PC-9 (cell line): Measurements from ENCODE around the gene SHISA3. TPM values are rescaled to one million over a fixed set of nuclear protein-coding genes. Genes with fewer than 3 reads are reported as not detected.

Experiments used
- BruUV-seq: library from RNA; stranded (reverse); fragments of 400-500 nt; replicated peaks from 2 replicates; lab custom pipeline; 2021; lab: Mats Ljungman, UMichigan
- CTCF ChIA-PET: fragments of 300-600 bp; sonication (Branson Sonifier 250); formaldehyde crosslinking; loops from one replicate; lab custom pipeline; 2022; ENCODE audit warnings: antibody characterized with exemption; lab: Charles Lee
- POLR2A ChIA-PET: fragments of 300-600 bp; sonication (Branson Sonifier 250); formaldehyde crosslinking; loops from one replicate; lab custom pipeline; 2022; ENCODE audit warnings: antibody characterized with exemption; ENCODE audit not compliant: unreplicated experiment; lab: Charles Lee
- DNase-seq, 2 experiments: peaks; one replicate each; pipeline versions ENCODE4 v3.0.0 to v3.0.0-alpha.2; 2015 to 2022; ENCODE audit warnings: mixed read lengths in 1 of 2
- H2AFZ ChIP-seq: fragments of 200-600 bp; sonication (generic); 2 replicates; pipeline ENCODE4 v1.8.1; 2017; ENCODE audit warnings: antibody characterized with exemption
- H3F3A ChIP-seq: fragments of 200-600 bp; sonication (generic); 2 replicates; pipeline ENCODE4 v1.8.1; 2017; ENCODE audit warnings: antibody characterized with exemption, mild to moderate bottlenecking, low read depth; ENCODE audit not compliant: insufficient read depth
- H3K27ac ChIP-seq: fragments of 200-600 bp; sonication (generic); 2 replicates; pipeline ENCODE4 v1.6.1; 2016; ENCODE audit warnings: mixed run types
- H3K27me3 ChIP-seq: fragments of 200-600 bp; sonication (generic); 2 replicates; pipeline ENCODE4 v1.6.1; 2016; ENCODE audit warnings: low read depth, mixed run types; ENCODE audit not compliant: insufficient read depth
- H3K36me3 ChIP-seq: fragments of 200-600 bp; sonication (generic); 2 replicates; pipeline ENCODE4 v1.6.1; 2016; ENCODE audit warnings: low read depth, mixed run types
- H3K4me1 ChIP-seq: fragments of 200-600 bp; sonication (generic); replicated peaks from 2 replicates; pipeline ENCODE4 v1.6.1; 2016; ENCODE audit warnings: mixed run types; ENCODE audit not compliant: insufficient read depth
- H3K4me2 ChIP-seq: fragments of 200-600 bp; sonication (generic); 2 replicates; pipeline ENCODE4 v1.6.1; 2017; ENCODE audit warnings: mixed run types
- H3K4me3 ChIP-seq: fragments of 200-600 bp; sonication (generic); 2 replicates; pipeline ENCODE4 v1.6.1; 2016; ENCODE audit warnings: mixed run types
- H3K79me2 ChIP-seq: fragments of 200-600 bp; sonication (generic); 2 replicates; pipeline ENCODE4 v1.6.1; 2017; ENCODE audit warnings: low read depth, mixed run types
- H3K9me2 ChIP-seq: fragments of 200-600 bp; sonication (generic); 2 replicates; pipeline ENCODE4 v1.8.1; 2017; ENCODE audit warnings: mild to moderate bottlenecking; ENCODE audit not compliant: insufficient read depth
- H3K9me3 ChIP-seq: fragments of 200-600 bp; sonication (generic); 2 replicates; pipeline ENCODE4 v1.8.1; 2016; ENCODE audit warnings: low read depth; ENCODE audit not compliant: insufficient read depth
- H4K20me1 ChIP-seq: fragments of 200-600 bp; sonication (generic); 2 replicates; pipeline ENCODE4 v1.8.1; 2017; ENCODE audit not compliant: insufficient read depth
- EZH2 ChIP-seq: fragments of 200-600 bp; sonication (generic); IDR thresholded peaks from 2 replicates; pipeline ENCODE4 v1.8.0; 2017; ENCODE audit warnings: antibody characterized with exemption, low read depth
- intact Hi-C: fragments of 100-400 bp; cut with micrococcal nuclease; formaldehyde crosslinking; loops from one replicate; pipeline ENCODE4 v1.10.0; 2022; ENCODE audit not compliant: unreplicated experiment
- total RNA-seq: library from RNA; stranded (reverse); gene quantifications from 2 replicates; pipeline ENCODE4 v1.2.3, GENCODE V29; 2021
- TF ChIP-seq, protein P1 (sequence below): fragments of 200-600 bp; sonication (generic); conservative IDR thresholded peaks from 2 replicates; pipeline ENCODE4 v1.6.1; 2017; ENCODE audit warnings: mixed run types, antibody characterized with exemption, mild to moderate bottlenecking, moderate library complexity

The SHISA3 gene
- total RNA-seq, 1 experiment from 2014 or later: not detected

DNA sequence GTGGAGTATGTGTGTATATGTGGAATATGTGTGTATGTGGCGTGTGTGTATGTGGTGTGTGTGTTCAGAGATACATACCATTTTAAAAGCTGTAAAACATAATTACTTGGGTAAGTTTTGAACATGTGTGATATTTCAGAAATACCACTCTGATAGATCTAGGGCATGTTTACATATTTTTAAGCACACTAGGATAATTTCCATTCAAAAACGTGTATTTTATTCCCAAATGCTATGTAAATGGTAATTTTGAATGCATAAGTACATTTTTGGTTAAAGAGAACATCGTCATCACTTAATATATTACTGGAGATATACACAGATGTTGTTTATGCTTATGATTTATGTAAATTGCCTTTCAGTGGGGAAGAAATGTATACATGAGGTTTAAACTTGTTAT, 34.7 kb upstream of the SHISA3 start:
- no peak for DNase-seq
- Histone ChIP-seq H3F3A (no peaks in the 10 kb centered on the region), H3K36me3 (no peaks in the 10 kb centered on the region), H3K27me3 (peaks cover 6% of the 10 kb centered on the region; the same call in 1 of the 2 replicates), H2AFZ (no peak overlapping the region), H3K4me1 (no peaks in the 10 kb centered on the region), H3K9me3 (no peaks in the 10 kb centered on the region), H3K4me2 (no peak overlapping the region), H3K9me2 (no peaks in the 10 kb centered on the region), H3K79me2 (no peaks in the 10 kb centered on the region), H4K20me1 (no peaks in the 10 kb centered on the region), H3K27ac (no peak overlapping the region), H3K4me3 (no peak overlapping the region)
- BruUV-seq: no TSS peak
- ChIA-PET POLR2A (no interaction called here), CTCF (no interaction called here)
- TF ChIP-seq, protein P1, sequence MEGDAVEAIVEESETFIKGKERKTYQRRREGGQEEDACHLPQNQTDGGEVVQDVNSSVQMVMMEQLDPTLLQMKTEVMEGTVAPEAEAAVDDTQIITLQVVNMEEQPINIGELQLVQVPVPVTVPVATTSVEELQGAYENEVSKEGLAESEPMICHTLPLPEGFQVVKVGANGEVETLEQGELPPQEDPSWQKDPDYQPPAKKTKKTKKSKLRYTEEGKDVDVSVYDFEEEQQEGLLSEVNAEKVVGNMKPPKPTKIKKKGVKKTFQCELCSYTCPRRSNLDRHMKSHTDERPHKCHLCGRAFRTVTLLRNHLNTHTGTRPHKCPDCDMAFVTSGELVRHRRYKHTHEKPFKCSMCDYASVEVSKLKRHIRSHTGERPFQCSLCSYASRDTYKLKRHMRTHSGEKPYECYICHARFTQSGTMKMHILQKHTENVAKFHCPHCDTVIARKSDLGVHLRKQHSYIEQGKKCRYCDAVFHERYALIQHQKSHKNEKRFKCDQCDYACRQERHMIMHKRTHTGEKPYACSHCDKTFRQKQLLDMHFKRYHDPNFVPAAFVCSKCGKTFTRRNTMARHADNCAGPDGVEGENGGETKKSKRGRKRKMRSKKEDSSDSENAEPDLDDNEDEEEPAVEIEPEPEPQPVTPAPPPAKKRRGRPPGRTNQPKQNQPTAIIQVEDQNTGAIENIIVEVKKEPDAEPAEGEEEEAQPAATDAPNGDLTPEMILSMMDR: no peak
- TF ChIP-seq EZH2: no peak
- intact Hi-C loops: no loop called here

DNA sequence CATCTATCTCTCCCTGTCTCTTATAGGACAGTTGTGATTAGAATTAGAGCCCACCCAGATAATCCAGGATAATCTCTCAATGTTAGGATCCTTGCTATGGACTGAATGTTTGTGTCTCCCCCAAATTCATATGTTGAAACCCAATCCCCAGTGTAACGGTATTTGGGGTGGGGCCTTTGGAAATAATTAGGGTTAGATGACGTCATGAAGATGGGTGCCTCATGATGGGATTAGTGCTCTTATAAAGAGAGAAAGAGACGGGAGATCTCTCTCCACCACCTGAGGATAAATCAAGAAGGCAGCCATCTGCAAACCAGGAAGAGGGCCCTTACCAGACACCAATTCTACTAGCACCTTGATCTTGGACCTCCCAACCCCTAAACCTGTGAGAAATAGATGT, 33.7 kb upstream of the SHISA3 start:
- H3K27me3 ChIP-seq: no peaks in the 10 kb centered on the region
- no peak for TF ChIP-seq EZH2
- TF ChIP-seq, protein P1: no peak
- H3K9me2 ChIP-seq: no peaks in the 10 kb centered on the region
- H3K4me3 ChIP-seq: no peak overlapping the region
- intact Hi-C loops: no loop called here
- BruUV-seq: no TSS peak
- H3K4me1 ChIP-seq: no peaks in the 10 kb centered on the region
- H2AFZ ChIP-seq: no peak overlapping the region
- H3F3A ChIP-seq: no peaks in the 10 kb centered on the region
- no peaks in the 10 kb centered on the region for H3K36me3 ChIP-seq
- no peaks in the 10 kb centered on the region for H3K9me3 ChIP-seq
- DNase-seq: no peak
- no peaks in the 10 kb centered on the region for H4K20me1 ChIP-seq
- POLR2A ChIA-PET: interaction anchor here (0.5 kb wide), 1 partner anchor 251 kb away, joined by 3 read pairs; no protein-coding TSS in a partner anchor
- CTCF ChIA-PET: no interaction called here
- no peak overlapping the region for H3K27ac ChIP-seq
- no peak overlapping the region for H3K4me2 ChIP-seq
- H3K79me2 ChIP-seq: no peaks in the 10 kb centered on the region

DNA sequence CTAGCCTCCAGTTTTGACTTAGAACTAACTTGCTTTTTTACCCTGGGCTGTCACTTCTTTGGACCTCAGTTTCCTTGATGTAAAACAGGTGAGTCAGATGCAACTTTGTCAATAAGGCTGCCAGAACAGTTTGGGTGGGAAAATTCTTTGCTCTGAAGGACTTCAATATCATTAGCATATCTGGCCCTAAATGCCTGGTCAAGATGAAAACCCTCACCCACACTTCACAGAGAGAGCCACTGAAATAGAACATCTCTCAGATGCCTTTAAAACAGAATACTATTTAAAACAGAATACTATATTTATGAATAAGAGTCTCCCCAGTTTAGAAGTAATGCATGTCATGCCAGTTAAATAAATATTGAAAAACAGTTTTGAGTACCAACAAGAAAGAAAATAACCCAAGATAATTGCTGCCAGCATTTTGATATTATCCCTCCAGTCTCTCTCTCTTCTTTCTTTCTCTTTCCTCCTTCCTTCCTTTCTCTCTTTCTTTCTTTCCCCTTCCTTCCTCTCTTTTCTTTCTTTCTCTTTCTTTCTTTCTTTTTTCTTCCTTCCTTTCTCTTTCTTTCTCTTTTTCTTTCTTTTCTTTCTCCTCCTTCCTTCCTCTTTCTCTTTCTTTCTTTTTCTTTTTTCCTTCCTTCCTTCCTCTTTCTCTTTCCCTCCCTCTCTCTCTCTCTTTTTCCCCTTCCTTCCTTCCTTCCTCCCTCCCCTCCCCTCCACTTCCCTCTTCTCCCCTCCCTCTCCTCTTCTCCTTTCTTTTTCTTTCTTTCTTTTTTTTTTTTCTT, 32.8 kb upstream of the SHISA3 start:
- H4K20me1 ChIP-seq: no peaks in the 10 kb centered on the region
- no peaks in the 10 kb centered on the region for H3K36me3 ChIP-seq
- H3K27me3 ChIP-seq: no peaks in the 10 kb centered on the region
- no peak overlapping the region for H3K4me3 ChIP-seq
- H3K4me1 ChIP-seq: no peaks in the 10 kb centered on the region
- no peak overlapping the region for H3K27ac ChIP-seq
- no peak for DNase-seq
- H3K9me3 ChIP-seq: no peaks in the 10 kb centered on the region
- TF ChIP-seq EZH2: no peak
- TF ChIP-seq, protein P1: no peak
- BruUV-seq: no TSS peak
- H3K79me2 ChIP-seq: no peaks in the 10 kb centered on the region
- no peak overlapping the region for H2AFZ ChIP-seq
- ChIA-PET CTCF (no interaction called here), POLR2A (no interaction called here)
- intact Hi-C loops: no loop called here
- H3F3A ChIP-seq: no peaks in the 10 kb centered on the region
- H3K4me2 ChIP-seq: no peak overlapping the region
- no peaks in the 10 kb centered on the region for H3K9me2 ChIP-seq
